Peyer's patch (tissue), 4 donors: ENCODE results near the gene PTPN9. TPM values are rescaled to one million over a fixed set of nuclear protein-coding genes. Genes with fewer than 3 reads are reported as not detected.
A peak's percentile ranks its signal among the peaks of the same experiment; 100 is the strongest.
"Not testable (repeated sequence)": the region's sequence is repeated elsewhere in the genome, so short reads cannot be mapped to it uniquely, and the experiment has no call there.

Experiments used
- DNase-seq, 3 donors: peaks; one replicate each; pipeline ENCODE4 v3.0.0-alpha.2; 2017 to 2019
- H3K27ac ChIP-seq, 4 donors: fragments of 200-600 bp; sonication (generic); one replicate each; pipeline ENCODE4 v1.5.1; 2016 to 2019
- H3K27me3 ChIP-seq, 2 donors: fragments of 200-600 bp; sonication (generic); one replicate each; pipeline ENCODE4 v1.5.1; 2019
- H3K36me3 ChIP-seq, 3 donors: fragments of 200-600 bp; sonication (generic); one replicate each; pipeline ENCODE4 v1.5.1; 2016 to 2019
- H3K4me1 ChIP-seq, 4 donors: fragments of 200-600 bp; sonication (generic); one replicate each; pipeline ENCODE4 v1.5.1; 2016 to 2019
- H3K4me3 ChIP-seq, 4 donors: fragments of 200-600 bp; sonication (generic); 1 replicate in 3 of 4; 2 replicates in 1 of 4; pipeline ENCODE4 v1.5.1; 2016 to 2019; ENCODE audit warnings: mild to moderate bottlenecking in 1 of 4
- H3K9me3 ChIP-seq, 4 donors: fragments of 200-600 bp; sonication (generic); one replicate each; pipeline ENCODE4 v1.5.1; 2016 to 2019; ENCODE audit warnings: mild to moderate bottlenecking in 1 of 4
- CTCF ChIP-seq, 6 experiments: fragments of 450-650 bp in 4 of 6; fragments of 200-600 bp in 2 of 6; sonication (generic) in 1 of 6; IDR thresholded peaks; one replicate each; pipeline ENCODE4 v1.5.1; 2017 to 2019; ENCODE audit warnings: antibody characterized with exemption in 6 of 6, mild to moderate bottlenecking in 3 of 6, moderate library complexity in 1 of 6
- POLR2A ChIP-seq, 2 donors: fragments of 450-650 bp; IDR thresholded peaks; one replicate each; pipeline ENCODE4 v1.5.1; 2017; ENCODE audit warnings: antibody characterized with exemption in 2 of 2, mild to moderate bottlenecking in 2 of 2, moderate library complexity in 2 of 2
- total RNA-seq, 4 donors: library from RNA; depleted of rRNA; stranded (reverse); fragments of >200 nt; gene quantifications; one replicate each; pipeline ENCODE4 v1.1.0, GENCODE V29; 2016

The PTPN9 gene
- total RNA-seq, 4 donors from 2014 or later, result 17.3 to 33.0 (median 28.5) TPM

GRCh38 chr15:75533945-75534344 lies 45.2 kb downstream of the PTPN9 start:
- H3K27me3 ChIP-seq, result no peaks in the 10 kb centered on the region

DNA sequence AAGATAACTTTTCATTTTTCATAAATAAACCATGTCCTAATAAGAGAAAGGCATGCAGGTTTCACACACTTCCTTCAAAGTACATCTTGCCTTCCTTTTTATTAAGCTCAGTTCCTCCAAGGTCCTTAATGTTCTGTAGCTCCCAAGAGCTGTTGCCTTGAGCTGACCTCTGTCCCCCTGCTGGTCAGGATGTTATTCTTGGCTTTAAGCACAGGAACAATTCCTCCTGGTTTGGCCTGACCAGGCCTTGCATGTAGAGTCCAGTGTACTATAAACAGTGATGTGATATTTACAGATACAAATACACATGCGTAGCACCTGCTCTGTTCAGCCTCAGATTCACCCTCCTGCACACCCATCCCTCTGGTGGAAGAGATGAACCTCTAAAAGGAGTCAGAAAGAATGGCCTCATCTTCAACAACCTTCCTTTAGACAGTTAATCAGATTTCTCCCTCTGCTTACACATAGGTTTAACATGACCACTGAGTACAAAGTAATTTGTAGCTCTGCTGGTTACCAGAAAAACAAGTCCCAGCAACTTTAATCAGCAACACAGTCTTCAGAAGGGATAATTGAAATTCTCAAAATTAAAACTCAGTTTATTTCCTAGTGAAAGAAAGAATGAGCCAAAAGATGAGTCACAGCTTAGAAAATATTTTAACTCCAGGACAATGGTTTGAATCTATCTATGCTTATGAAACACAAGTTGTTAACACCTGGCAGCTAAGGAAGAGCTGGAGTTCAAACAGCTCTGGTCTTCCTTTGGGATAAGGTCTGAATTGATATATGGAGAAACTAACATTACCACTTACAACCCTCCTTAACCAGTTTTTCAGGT lies 46.5 kb downstream of the PTPN9 start:
- DNase-seq, result peak in 2 of 3 donors; percentile 28 to 67
- Histone ChIP-seq H3K36me3 (no peaks in the 10 kb centered on the region), H3K9me3 (no peaks in the 10 kb centered on the region), H3K4me3 (no peak overlapping the region), H3K27ac (peak overlapping the region in 2 of 4 donors; percentile 46 to 71), H3K27me3 (no peaks in the 10 kb centered on the region), H3K4me1 (peaks cover 0 to 25% (median 0%) of the 10 kb centered on the region in 4 donors)
- peak in 5 of 6 experiments; percentile 19 to 69 (median 61) for TF ChIP-seq CTCF (IDR thresholded peaks at IDR 0.05)
- no peak for TF ChIP-seq POLR2A (IDR thresholded peaks at IDR 0.05)

More at GRCh38 chr15:75533945-75534344, 45.2 kb downstream of the PTPN9 start:
- no peak for TF ChIP-seq CTCF (IDR thresholded peaks at IDR 0.05)
- TF ChIP-seq POLR2A (IDR thresholded peaks at IDR 0.05), result no peak
- no peak overlapping the region for H3K4me3 ChIP-seq
- no peaks in the 10 kb centered on the region for H3K36me3 ChIP-seq
- H3K27ac ChIP-seq, result no peak overlapping the region
- peaks cover 0 to 25% (median 0%) of the 10 kb centered on the region in 4 donors for H3K4me1 ChIP-seq
- no peak for DNase-seq
- H3K9me3 ChIP-seq, result no peaks in the 10 kb centered on the region

DNA sequence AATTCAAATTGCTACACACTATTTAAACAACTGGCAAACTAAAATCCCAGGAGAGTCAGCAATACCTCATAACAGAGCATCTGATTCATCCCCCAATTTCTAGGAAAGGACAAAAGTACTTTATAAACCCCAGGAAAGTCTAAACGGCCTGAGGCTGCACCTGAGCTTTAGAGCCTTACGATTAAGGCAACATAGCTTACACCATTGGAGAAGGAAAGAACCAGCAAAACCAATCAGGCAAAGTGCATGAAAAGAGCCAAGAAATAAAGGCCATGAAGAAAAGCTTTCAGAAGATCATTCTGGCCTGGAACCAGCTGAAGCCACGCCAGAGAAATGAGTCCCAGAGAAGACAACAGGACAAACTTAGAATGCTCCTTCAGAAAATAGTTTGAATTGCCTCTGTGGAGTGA lies 48.1 kb downstream of the PTPN9 start:
- Histone ChIP-seq H3K4me1 (peaks cover 0 to 25% (median 0%) of the 10 kb centered on the region in 4 donors), H3K27me3 (no peaks in the 10 kb centered on the region), H3K36me3 (peaks cover 0 to 9% (median 0%) of the 10 kb centered on the region in 3 donors), H3K27ac (peak overlapping the region in 1 of 4 donors; percentile 71), H3K4me3 (no peak overlapping the region), H3K9me3 (no peaks in the 10 kb centered on the region)
- TF ChIP-seq POLR2A (IDR thresholded peaks at IDR 0.05), result no peak
- TF ChIP-seq CTCF (IDR thresholded peaks at IDR 0.05), result no peak
- DNase-seq, result peak in 1 of 3 donors; percentile 55

- DNase-seq, result no peak
- H3K9me3 ChIP-seq, result no peaks in the 10 kb centered on the region
- TF ChIP-seq CTCF (IDR thresholded peaks at IDR 0.05) (no peak), POLR2A (IDR thresholded peaks at IDR 0.05) (no peak)
- peaks cover 0 to 25% (median 0%) of the 10 kb centered on the region in 4 donors for H3K4me1 ChIP-seq
- no peak overlapping the region for H3K27ac ChIP-seq
- no peaks in the 10 kb centered on the region for H3K27me3 ChIP-seq
- no peak overlapping the region for H3K4me3 ChIP-seq
- peaks cover 0 to 16% (median 0%) of the 10 kb centered on the region in 3 donors for H3K36me3 ChIP-seq
Observed at GRCh38 chr15:75530169-75530568, 48.9 kb downstream of the PTPN9 start.

- not testable (repeated sequence) for H3K27me3 ChIP-seq, DNase-seq, H3K27ac ChIP-seq, H3K4me1 ChIP-seq, H3K9me3 ChIP-seq, H3K4me3 ChIP-seq
- H3K36me3 ChIP-seq, result peaks cover 0 to 56% (median 0%) of the 10 kb centered on the region in 3 donors
Observed at GRCh38 chr15:75525756-75526155, 53.4 kb downstream of the PTPN9 start.

DNA sequence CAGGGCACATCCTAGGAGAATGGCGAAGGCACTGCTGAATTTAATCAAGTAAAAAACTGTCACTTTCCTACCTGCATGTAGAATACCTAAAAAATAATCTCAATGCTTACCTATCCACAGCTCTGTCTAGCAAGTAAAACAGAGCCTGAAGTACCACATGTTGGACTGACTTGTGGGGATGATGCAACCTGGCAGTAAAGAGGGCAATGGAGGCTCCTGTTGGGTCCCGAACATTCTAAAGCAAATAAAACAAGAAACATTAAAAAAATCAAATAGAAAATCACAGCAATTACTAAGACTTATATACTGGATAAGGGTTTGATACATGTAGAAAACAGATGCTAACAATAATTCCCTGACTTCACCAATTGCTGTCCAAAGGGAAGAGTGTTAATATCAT lies 56.1 kb downstream of the PTPN9 start:
- no peaks in the 10 kb centered on the region for H3K27me3 ChIP-seq
- no peak for DNase-seq

More for the DNA sequence above, 56.1 kb downstream of the PTPN9 start:
- Histone ChIP-seq H3K4me1 (no peaks in the 10 kb centered on the region), H3K4me3 (no peak overlapping the region), H3K9me3 (no peaks in the 10 kb centered on the region), H3K36me3 (peaks cover 0 to 78% (median 0%) of the 10 kb centered on the region in 3 donors), H3K27ac (no peak overlapping the region)
- no peak for TF ChIP-seq POLR2A (IDR thresholded peaks at IDR 0.05)
- TF ChIP-seq CTCF (IDR thresholded peaks at IDR 0.05), result no peak
